ENCODE results near the gene TTC5. TPM values are rescaled to one million over a fixed set of nuclear protein-coding genes. Genes with fewer than 3 reads are reported as not detected.
A peak's percentile ranks its signal among the peaks of the same experiment; 100 is the strongest.

The TTC5 gene
- total and polyA plus RNA-seq, 9 donors, result 7.9 to 22.0 (median 14.7) TPM

DNA sequence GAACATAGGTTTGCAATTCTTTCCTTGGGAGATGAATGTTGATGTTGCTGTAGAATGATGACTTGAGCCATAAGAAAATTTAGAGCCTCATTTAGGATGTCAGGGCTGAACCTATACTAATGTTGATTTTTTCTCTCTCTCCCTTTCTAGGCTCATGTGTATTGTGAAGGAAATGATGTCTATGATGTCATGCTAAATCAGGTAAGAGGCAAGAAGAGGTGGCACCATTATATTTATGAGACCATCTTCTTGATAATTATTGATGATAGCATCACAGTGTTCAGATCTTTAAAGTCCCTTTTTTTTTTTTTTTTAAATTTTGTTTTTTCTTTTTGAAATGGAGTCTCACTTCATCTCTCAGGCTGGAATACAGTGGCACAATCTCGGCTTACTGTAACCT lies 41.0 kb upstream of the TTC5 start:
- intact Hi-C loops (cut with DNase I), result loop anchor here in 1 of 4 donors (10.0 kb wide), 1 partner anchor 338 kb away; the partner anchor contains the start of genes ANG and RNASE4
- Histone ChIP-seq H3K9me3 (no peaks in the 10 kb centered on the region), H3K27ac (no peak overlapping the region), H3K27me3 (no peaks in the 10 kb centered on the region), H3K4me3 (no peak overlapping the region), H3K4me1 (ENCODE audit: insufficient read depth) (no peaks in the 10 kb centered on the region), H3K36me3 (no peaks in the 10 kb centered on the region)
- 86 to 100% (median 96%) methylated on average over 1 of the region's 1 CpG for WGBS, 3 donors
- DNase-seq, result no peak
- TF ChIP-seq POLR2A (IDR thresholded peaks at IDR 0.05), result no peak

DNA sequence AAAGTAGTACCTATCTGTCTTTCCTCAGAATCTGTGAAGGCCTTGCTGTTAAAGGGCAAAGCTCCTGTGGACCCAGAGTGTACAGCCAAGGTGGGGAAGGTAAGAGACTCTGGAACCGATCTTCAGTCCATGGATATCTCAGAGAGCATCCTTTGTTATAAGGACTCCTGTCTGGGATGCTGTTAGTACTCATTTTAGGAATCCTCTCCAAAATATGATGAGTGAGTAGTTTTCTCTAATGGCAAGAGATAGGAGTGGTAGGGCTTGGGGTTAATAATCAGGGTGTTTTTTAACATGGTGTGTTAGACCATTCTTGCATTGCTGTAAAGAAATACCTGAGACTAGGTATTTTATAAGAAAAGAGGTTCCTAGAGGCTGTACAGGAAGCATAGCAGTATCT lies 39.6 kb upstream of the TTC5 start:
- no peak overlapping the region for H3K4me3 ChIP-seq
- DNase-seq, result no peak
- H3K27ac ChIP-seq, result no peak overlapping the region
- 84 to 97% (median 91%) methylated on average over 1 of the region's 1 CpG for WGBS, 3 donors
- no peaks in the 10 kb centered on the region for H3K4me1 ChIP-seq (ENCODE audit: insufficient read depth)
- H3K36me3 ChIP-seq, result no peaks in the 10 kb centered on the region
- intact Hi-C loops (cut with DNase I), result loop anchor here in 1 of 4 donors (10.0 kb wide), 1 partner anchor 339 kb away; the partner anchor contains the start of genes ANG and RNASE4
- H3K27me3 ChIP-seq, result no peaks in the 10 kb centered on the region
- no peaks in the 10 kb centered on the region for H3K9me3 ChIP-seq
- TF ChIP-seq, protein P1, sequence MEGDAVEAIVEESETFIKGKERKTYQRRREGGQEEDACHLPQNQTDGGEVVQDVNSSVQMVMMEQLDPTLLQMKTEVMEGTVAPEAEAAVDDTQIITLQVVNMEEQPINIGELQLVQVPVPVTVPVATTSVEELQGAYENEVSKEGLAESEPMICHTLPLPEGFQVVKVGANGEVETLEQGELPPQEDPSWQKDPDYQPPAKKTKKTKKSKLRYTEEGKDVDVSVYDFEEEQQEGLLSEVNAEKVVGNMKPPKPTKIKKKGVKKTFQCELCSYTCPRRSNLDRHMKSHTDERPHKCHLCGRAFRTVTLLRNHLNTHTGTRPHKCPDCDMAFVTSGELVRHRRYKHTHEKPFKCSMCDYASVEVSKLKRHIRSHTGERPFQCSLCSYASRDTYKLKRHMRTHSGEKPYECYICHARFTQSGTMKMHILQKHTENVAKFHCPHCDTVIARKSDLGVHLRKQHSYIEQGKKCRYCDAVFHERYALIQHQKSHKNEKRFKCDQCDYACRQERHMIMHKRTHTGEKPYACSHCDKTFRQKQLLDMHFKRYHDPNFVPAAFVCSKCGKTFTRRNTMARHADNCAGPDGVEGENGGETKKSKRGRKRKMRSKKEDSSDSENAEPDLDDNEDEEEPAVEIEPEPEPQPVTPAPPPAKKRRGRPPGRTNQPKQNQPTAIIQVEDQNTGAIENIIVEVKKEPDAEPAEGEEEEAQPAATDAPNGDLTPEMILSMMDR (IDR thresholded peaks at IDR 0.05), result no peak
- no peak for TF ChIP-seq EP300 (IDR thresholded peaks at IDR 0.05)
- no peak for TF ChIP-seq POLR2A (IDR thresholded peaks at IDR 0.05)

DNA sequence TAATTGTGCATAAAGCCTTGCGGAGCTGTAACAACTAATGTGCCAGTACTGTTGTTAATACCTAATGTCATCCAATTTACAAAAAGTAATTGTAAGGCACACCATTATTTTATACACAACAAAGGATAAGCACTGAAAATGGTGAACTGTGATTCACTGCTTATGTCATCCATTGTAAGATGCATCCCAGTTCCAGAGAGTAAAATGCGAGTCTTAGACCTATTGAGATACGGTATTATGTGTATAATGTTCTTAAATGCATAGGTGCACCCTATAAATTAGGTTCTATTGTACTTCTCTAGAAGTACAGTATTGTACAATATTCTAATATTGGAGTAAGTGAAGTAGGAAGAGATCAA lies 38.1 kb upstream of the TTC5 start:
- WGBS, 3 donors, result 1 to 2% (median 2%) methylated on average over 3 of the region's 3 CpGs
- no peaks in the 10 kb centered on the region for H3K4me1 ChIP-seq (ENCODE audit: insufficient read depth)
- no peak for DNase-seq
- no peaks in the 10 kb centered on the region for H3K9me3 ChIP-seq
- peak overlapping the region; percentile 60 for H3K4me3 ChIP-seq
- TF ChIP-seq POLR2A (IDR thresholded peaks at IDR 0.05) (no peak), EP300 (IDR thresholded peaks at IDR 0.05) (no peak)
- TF ChIP-seq, protein P1 (IDR thresholded peaks at IDR 0.05), result no peak
- intact Hi-C loops (cut with DNase I), result loop anchor here in 3 of 4 donors (5.0 to 10.0 kb wide), 4 partner anchors 113 to 341 kb away; partner anchors contain the start of genes RNASE4 (in 2 of the 3), ANG (in 1 of the 3) and APEX1 (in 1 of the 3)
- H3K36me3 ChIP-seq, result no peaks in the 10 kb centered on the region
- H3K27ac ChIP-seq, result peak overlapping the region; percentile 89 to 92
- no peaks in the 10 kb centered on the region for H3K27me3 ChIP-seq

DNA sequence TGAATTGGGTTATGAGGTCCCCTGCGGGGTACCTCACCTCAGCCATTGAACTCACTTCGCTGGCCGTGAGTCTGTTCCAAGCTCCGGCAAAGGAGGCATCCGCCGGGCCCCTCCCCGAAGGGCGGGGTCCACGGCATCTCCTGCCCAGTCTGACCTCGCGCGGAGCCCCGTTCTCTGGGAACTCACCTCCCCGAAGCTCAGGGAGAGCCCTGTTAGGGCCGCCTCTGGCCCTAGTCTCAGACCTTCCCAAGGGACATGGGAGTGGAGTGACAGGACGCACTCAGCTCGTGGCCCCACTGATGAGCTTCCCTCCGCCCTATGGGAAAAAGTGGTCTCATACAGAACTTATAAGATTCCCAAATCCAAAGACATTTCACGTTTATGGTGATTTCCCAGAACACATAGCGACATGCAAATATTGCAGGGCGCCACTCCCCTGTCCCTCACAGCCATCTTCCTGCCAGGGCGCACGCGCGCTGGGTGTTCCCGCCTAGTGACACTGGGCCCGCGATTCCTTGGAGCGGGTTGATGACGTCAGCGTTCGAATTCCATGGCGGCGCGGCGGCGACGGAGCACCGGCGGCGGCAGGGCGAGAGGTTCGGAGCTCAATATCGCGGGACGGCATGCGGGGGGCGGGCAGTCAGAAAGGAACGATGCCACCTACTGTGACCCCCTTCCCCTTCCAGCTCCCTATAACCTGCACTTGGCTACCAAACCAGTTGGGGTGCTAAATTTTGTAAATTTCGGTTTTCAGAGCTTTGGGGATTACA lies 37.5 kb upstream of the TTC5 start, which contains the start of gene PARP2:
Gene PARP2, plus strand, starts transcription at position 544 of the 770 bp plus-strand sequence. Its CDS starts 7 bp downstream, at position 551.
- Histone ChIP-seq H3K4me1 (ENCODE audit: insufficient read depth) (no peaks in the 10 kb centered on the region), H3K4me3 (peak within 1 kb of the TSS; percentile 60), H3K27me3 (no peaks in the 10 kb centered on the region), H3K9me3 (no peaks in the 10 kb centered on the region), H3K36me3 (no peaks in the 10 kb centered on the region), H3K27ac (peak within 1 kb of the TSS; percentile 89 to 92)
- TF ChIP-seq EP300 (IDR thresholded peaks at IDR 0.05) (peak; percentile 76), POLR2A (IDR thresholded peaks at IDR 0.05) (peak; percentile 89)
- TF ChIP-seq, protein P1 (IDR thresholded peaks at IDR 0.05), result peak in 1 of 3 donors; percentile 16
- intact Hi-C loops (cut with DNase I), result loop anchor here in 3 of 4 donors (5.0 to 10.0 kb wide), 4 partner anchors 114 to 342 kb away; partner anchors contain the start of genes RNASE4 (in 2 of the 3), ANG (in 1 of the 3) and APEX1 (in 1 of the 3)
- 0 to 1% (median 0%) methylated on average over 50 of the region's 50 CpGs for WGBS, 3 donors
- peak; percentile 96 to 97 (median 97) for DNase-seq

Data from ovary (tissue), 9 donors.